LoVo (cell line): ENCODE results near the gene WARS2.

Experiments used
- DNase-seq: peaks from one replicate; pipeline ENCODE4 v3.0.0-alpha.2; 2016; ENCODE audit warnings: low spot score

WARS2 gene

GRCh38 chr1:119083479-119083878 lies 57.0 kb downstream of the WARS2 start:
- DNase-seq: no peak

- no peak for DNase-seq
Measured at GRCh38 chr1:119081700-119082099, 58.8 kb downstream of the WARS2 start.

- DNase-seq: no peak
Measured at GRCh38 chr1:119081267-119081666, 59.2 kb downstream of the WARS2 start.

DNA sequence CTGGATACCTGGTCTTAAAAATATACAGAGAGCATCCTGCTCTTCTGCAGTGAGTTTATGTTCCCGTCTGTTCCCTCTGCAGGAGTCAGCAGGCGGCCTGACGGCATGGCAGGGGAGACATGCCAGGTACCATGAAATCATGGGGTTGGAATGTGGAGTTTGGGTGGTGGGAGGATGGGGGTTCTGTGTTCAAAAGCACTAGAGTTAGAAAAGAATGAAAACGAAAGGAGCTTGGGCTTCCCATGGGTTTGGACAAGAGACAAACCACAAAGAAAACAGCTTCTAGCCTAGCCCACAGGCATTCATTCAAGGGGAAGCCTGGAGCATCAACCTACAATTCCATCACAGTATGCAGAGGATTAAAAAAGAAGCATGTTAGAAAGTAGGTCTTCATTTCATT lies 59.9 kb downstream of the WARS2 start:
- peak; percentile 6 for DNase-seq

- no peak for DNase-seq
Measured at GRCh38 chr1:119079881-119080280, 60.6 kb downstream of the WARS2 start.

DNA sequence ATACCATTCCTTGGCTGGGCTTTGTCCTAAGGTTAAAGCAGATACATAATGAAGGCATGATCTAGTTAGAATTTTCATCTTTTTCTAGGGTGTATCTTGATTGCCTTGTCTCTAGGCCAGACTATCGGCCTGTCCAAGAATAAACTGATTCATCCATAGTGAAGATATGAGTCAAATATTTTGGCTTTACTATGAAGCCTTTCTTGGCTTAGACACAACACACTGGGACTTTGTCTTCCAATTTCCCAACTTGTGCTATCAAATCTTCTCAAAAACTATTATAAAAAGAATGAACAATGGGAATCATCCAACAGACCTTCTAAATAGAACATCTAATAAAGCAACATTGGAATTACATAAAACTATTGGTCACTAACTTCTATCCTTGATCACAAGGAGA lies 64.8 kb downstream of the WARS2 start:
- no peak for DNase-seq

- no peak for DNase-seq
Measured at GRCh38 chr1:119071321-119071720, 69.1 kb downstream of the WARS2 start.

- no peak for DNase-seq
Measured at GRCh38 chr1:119069682-119070081, 70.8 kb downstream of the WARS2 start.

GRCh38 chr1:119068427-119068826 lies 72.0 kb downstream of the WARS2 start:
- DNase-seq: no peak

- DNase-seq: no peak
Measured at GRCh38 chr1:119061700-119062099, 78.8 kb downstream of the WARS2 start.

DNA sequence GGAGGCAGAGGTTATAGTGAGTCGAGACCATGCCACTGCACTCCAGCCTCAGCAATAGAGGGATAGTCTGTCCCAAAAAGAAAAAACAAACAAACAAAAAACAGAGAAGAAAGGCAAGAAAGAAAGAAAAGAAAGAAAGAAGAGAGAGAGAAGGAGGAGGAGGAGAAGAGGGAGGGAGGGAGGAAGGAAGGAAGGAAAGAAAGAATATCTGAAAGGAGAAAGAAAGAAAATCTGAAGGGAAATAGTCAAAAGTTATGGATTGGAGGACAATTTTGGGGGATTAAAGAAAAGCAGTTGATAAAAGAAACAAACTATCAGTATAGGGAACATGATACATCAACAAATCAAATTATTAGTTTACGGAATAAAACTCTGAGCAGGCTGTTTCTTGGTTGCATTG lies 84.9 kb downstream of the WARS2 start:
- DNase-seq: no peak

GRCh38 chr1:119053917-119054316 lies 86.5 kb downstream of the WARS2 start:
- no peak for DNase-seq

GRCh38 chr1:119052267-119052666 lies 88.2 kb downstream of the WARS2 start:
- no peak for DNase-seq

- DNase-seq: no peak
Measured at GRCh38 chr1:119048624-119049404, 91.6 kb downstream of the WARS2 start.

DNA sequence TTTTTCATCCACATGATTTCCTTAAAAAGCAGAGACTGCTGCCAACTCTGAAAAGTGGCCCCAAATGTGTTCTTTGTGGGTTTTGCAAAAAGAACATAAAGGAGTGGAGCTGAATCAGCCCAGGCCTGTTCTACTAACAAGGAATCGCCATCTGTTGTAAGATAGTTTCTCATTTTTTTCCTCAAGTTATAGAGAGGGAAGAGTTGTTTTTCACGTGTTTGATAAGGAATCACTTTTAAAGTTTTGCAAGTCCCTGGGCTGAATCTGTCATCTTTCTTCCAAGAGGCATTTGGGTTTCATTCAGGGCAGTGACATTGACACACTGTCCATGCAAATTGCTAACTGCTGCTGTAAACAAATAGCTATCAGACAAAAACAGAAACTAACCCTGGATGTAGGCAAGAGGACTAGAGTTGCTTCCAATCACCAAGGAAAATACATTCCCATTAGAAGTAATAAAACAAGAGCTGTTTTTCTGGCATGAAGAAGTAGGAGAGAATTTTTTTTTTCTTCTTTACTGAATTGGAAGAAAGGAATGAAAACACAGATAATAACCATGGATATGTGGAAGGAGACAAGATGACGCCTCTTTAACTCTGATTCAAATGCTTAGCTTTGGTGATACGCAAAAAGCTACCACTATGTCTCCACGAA lies 93.5 kb downstream of the WARS2 start:
- no peak for DNase-seq

DNA sequence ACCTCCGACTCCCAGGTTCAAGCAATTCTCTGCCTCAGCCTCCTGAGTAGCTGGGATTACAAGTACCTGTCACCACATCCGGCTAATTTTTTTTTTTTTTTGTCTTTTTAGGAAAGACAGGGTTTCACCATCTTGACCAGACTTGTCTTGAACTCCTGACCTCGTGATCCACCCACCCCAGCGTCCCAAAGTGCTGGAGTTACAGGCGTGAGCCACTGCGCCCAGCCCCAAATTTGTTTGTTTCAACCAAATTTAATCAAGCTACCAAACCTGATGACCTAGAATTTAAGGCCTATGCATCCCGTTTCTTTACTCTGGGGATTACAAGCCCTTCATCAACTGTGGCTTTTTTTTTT lies 94.0 kb downstream of the WARS2 start:
- no peak for DNase-seq

- DNase-seq: no peak
Measured at GRCh38 chr1:119045096-119045746, 95.2 kb downstream of the WARS2 start.

GRCh38 chr1:119040906-119041305 lies 99.5 kb downstream of the WARS2 start:
- no peak for DNase-seq

GRCh38 chr1:119040489-119040888 lies 100.0 kb downstream of the WARS2 start:
- DNase-seq: no peak

DNA sequence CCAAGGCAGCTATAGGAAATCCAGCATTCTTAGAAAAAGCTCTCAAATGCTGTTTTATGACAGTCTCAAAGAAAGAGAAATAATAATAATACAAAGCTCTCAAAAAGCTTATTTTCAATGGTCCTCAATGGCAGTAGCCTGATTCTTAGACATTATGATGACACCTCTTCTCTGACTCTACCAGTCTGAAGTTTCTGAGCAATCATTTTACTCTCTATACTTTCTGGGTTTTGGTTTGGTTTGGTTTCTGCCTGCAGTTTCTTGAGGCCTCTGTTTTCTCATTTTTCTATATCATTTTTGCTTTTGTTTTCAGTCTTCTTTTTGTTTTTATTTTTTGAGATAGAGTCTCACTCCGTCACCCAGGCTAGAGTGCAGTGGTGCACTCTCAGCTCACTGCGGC lies 102.1 kb downstream of the WARS2 start:
- DNase-seq: no peak

GRCh38 chr1:119034359-119034758 lies 106.1 kb downstream of the WARS2 start:
- no peak for DNase-seq

GRCh38 chr1:119032986-119033385 lies 107.5 kb downstream of the WARS2 start:
- no peak for DNase-seq

- DNase-seq: no peak
Measured at GRCh38 chr1:119027759-119028158, 112.7 kb downstream of the WARS2 start.
